ENCODE measurements around the gene LMAN2.

The LMAN2 gene

DNA sequence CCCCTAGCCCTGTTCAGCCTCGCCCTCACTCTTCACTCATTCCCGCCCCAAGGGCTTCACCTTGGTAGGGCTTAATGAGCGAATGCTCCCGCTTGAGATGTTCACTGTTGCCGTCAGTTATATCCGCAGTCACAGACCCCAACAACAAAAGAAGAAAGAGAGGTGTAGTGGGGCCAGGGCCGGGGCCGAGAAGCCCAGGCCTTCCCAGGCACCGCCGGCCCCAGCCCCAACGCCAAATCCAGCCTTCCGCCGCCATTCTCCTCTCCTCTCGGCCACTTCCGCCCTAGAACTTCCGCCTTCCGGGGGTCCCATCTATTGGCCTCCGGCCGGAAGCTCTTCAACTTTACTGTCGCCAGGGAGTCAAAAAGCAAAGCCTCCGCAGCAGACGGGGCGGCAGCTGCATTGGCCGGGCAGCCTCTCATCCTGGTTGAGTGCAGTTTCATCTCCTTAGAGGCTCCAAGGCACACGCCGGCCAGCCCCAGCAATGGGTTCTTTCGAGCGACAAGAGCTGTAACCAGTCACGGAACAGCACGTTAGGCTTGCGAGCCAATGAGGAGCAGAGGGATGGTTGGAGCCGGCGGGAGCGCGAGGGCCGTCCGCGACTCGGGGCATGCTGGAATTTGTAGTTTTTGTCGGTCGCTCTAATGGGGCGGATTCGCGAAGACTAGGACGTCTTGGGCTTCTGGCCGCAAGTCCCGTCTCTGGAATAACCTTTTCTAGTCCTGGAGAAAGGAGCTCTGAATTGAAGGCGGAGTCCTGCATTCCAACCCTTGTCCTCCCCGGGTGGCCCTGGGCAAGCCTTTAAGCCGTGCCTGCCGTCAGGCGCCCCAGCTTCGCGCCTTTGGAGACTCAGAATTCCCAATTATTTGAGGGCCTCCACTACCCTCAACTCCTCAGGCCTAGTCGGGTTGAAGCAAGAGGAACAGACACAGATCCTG, at the start of gene LMAN2:
LMAN2 (minus strand) TSS at position 277 of the 938 bp plus-strand sequence; CDS start at position 256, 21 bp downstream.
- peak; percentile 98 for DNase-seq (ENCODE audit: low read depth)
- no peak for TF ChIP-seq CTCF (IDR thresholded peaks at IDR 0.05; ENCODE audit: insufficient read depth, low read depth, low read length, missing control alignments)
- H3K4me3 ChIP-seq (ENCODE audit: low read depth, low read length): peak within 1 kb of the TSS; percentile 72

DNA sequence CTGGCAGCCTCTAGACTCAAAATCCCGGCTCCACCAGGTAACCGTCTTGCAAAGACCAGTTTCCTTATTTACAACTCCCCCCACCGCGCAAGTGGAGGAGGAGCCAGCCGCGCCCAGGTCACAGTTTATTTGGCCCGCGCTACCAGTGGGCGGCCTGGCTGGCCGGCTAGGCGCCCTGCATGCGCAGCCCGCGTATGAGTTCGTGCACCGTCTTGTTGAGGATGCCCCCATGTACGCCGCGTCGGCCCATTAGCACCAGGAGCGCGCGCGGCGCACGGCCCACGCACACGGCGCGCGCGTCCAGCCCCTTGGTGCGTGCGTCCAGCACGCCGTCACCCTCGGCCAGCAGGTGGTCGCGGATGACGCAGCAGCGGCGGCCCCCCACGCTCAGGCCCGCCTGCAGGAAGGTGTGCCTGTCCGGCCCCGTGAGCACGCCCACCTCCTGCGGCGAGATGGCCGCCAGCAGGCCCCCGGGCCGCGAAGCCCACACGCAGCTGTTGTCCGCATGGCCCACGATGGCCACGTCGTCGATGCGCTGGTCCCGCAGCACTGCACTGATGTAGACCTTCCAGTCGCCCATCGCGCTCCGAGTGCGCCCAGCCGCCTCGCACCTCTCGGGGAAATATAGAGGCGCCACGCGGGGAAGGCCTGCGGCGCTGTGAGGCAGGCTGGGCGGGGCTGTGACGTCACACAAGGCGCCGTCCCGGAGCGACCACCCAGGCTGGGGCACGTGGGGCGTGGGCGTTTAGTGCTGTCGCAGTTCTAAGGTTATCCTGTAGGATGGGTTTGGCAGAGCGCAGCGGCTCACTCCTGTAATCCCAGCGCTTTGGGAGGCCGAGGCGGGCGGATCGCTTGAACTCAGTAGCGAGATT, 48.8 kb upstream of the LMAN2 start, which contains the start of gene PFN3:
PFN3 (minus strand) TSS at position 665 of the 872 bp plus-strand sequence; CDS start at position 580, 85 bp downstream.
- H3K4me3 ChIP-seq (ENCODE audit: low read depth, low read length): no peak within 1 kb of the TSS
- DNase-seq (ENCODE audit: low read depth): no peak
- TF ChIP-seq CTCF (IDR thresholded peaks at IDR 0.05; ENCODE audit: insufficient read depth, low read depth, low read length, missing control alignments): no peak

DNA sequence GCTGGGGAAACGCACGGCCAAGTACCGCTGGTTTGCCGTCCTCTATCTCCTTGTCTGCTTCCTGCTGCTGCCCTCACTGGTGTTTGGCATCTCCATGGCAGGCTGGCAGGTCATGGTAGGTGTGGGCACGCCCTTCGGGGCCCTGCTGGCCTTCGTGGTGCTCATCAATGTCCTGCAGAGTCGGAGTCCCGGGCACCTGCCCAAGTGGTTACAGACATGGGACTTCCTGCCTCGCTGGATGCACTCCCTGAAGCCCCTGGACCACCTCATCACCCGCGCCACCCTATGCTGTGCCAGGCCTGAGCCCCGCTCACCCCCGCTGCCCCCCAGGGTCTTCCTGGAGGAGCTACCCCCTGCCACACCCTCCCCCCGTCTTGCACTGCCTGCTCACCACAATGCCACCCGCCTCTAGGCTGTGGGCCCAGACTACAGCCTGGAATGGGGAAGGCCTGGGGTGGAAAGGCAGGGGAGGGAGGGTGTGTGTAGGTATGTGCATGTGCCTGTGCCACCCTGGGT, 46.5 kb upstream of the LMAN2 start:
- TF ChIP-seq CTCF (IDR thresholded peaks at IDR 0.05; ENCODE audit: insufficient read depth, low read depth, low read length, missing control alignments): no peak
- no peak for DNase-seq (ENCODE audit: low read depth)
- no peak overlapping the region for H3K4me3 ChIP-seq (ENCODE audit: low read depth, low read length)

DNA sequence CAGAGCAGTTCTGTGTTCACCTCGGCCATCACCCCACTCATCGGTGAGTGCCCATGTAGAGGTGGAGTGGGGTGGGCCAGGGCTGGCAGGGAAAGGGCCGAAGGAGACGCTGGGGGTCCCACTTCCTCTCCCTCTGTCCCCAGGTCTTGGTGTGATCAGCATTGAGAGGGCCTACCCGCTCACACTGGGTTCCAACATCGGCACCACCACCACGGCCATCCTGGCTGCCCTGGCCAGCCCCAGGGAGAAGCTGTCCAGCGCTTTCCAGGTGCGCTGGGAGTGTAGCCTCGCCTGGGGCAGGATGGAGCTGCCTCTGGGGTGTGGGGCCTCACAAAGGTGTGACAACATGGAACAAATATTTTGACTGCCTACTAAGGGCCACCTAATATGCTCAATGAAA, 45.3 kb upstream of the LMAN2 start:
- no peak overlapping the region for H3K4me3 ChIP-seq (ENCODE audit: low read depth, low read length)
- no peak for DNase-seq (ENCODE audit: low read depth)
- no peak for TF ChIP-seq CTCF (IDR thresholded peaks at IDR 0.05; ENCODE audit: insufficient read depth, low read depth, low read length, missing control alignments)

- no peak for DNase-seq (ENCODE audit: low read depth)
- H3K4me3 ChIP-seq (ENCODE audit: low read depth, low read length): no peak overlapping the region
- TF ChIP-seq CTCF (IDR thresholded peaks at IDR 0.05; ENCODE audit: insufficient read depth, low read depth, low read length, missing control alignments): no peak
Measured at GRCh38 chr5:177396078-177396477, 44.6 kb upstream of the LMAN2 start.

- no peak for TF ChIP-seq CTCF (IDR thresholded peaks at IDR 0.05; ENCODE audit: insufficient read depth, low read depth, low read length, missing control alignments)
- no peak overlapping the region for H3K4me3 ChIP-seq (ENCODE audit: low read depth, low read length)
- no peak for DNase-seq (ENCODE audit: low read depth)
Measured at GRCh38 chr5:177393990-177394389, 42.5 kb upstream of the LMAN2 start.
